ENCODE data around the gene NACC2.
"Not testable (repeated sequence)": the region's sequence is repeated elsewhere in the genome, so short reads cannot be mapped to it uniquely, and the experiment has no call there.

Gene NACC2

DNA sequence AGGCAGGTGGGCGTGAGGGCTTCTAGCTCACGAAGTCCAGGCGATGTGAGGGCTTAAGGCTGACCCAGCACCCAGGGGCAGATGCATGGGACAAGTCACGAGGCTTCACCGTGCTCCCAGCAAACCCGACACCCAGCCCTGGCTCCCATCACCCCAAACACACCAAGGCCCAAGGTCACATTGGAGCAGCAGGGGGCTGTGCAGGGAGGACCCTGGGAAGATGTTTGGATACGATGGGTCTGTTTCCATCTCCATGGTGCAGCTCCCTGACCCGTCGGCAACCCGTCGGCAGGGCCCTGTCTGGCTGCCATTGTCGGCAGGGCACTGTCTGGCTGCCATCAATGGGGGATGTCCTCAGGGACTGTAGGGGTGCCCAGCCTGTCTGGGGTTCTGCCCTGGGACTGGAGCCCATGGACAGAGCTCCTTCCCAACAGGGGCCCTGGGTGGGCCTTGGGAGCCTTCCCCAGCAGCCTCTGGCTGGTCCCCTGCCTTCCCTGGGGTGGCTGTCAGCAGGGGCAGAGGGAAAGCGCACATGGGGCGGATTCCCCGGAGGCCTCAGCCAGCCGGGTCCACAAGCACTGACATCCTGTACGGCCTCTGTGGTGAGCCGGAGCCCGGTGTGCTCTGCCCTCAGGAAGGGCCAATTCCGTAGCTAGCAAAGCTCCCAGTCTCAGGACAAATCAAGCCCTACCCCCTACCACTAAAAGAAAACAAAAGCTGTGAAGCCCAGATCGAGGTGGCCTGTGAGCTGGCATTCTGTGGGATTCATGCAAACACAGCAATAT lies 47.1 kb downstream of the NACC2 start:
- no peak for DNase-seq (ENCODE audit: low spot score)

GRCh38 chr9:136047076-136047774 lies 47.9 kb downstream of the NACC2 start:
- no peak for DNase-seq (ENCODE audit: low spot score)

- DNase-seq (ENCODE audit: low spot score): no peak
Observed at GRCh38 chr9:136046554-136046920, 48.6 kb downstream of the NACC2 start.

DNA sequence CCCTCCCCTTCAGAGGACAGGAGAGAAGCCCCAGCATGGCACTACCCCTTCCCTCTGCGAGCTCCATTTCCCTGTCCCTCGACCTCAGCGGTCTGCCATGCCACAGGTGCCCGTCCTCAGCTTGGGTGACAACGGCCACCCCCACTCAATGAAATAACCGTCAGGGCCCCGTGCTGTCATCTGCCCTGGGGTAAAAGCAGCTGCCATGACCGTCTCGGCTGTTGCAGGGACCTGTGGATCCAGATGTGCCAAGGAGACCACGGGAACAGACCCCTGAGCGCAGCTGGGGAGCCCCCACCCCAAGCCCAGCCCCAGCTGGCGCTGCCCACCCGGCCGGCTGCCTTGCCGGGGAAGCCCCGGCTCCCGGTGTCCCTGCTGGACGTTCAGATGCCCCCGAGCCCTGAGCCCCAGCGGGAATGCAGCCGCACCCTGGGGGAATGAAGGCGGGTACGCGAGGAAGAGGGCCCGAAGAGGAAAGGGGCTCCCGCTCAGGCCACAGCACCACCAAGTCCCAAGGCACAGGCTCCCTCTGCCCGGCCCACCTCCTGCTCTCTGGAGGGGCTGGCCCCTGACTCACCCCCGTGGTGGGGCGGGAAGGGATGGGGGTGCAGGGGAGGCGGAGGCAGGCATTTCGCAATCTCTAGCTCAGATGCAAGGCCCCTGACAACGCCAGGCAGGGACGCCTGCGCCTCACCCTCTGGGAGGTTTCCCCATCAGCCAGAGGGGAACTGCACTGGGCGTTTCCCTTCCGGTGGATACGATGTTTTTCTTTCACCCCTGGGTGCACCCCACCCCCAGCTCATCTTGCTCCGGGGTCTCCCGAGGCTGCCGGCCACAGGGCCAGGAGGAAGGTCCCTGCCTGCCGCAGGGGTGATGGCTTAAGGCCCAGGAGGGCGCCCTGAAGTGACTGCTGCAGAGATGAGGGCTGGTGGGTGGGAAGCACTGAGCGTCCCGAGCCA lies 49.2 kb downstream of the NACC2 start:
- no peak for DNase-seq (ENCODE audit: low spot score)

DNA sequence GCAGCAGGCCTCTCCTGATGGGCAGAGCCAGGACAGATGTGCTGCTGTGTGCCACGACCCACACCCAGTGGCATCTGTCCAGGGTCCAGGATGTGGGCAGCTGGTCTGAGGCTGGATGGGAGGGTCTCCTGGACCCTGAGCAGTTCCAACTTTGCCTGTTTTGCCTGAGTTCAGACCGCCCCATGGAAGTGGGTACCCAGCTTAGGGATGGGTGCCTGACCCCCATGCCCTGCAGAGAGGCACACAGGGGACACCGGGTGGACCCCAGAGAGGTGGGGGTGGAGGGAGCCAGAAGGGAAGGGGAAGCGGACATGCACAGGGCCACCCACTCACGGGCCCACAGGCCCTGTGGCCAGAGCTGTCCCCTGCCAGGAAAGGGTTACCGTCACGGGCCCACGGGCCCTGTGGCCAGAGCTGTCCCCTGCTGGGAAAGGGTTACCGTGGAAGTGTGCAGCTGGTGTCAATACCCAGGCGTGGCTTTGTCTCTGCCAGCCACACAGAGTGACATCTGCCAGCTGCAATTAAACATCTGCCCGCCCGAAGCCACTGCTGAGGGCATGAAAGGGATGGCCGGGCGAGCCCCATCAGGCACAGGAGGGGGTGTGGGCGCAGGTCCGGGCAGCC lies 50.0 kb downstream of the NACC2 start:
- DNase-seq (ENCODE audit: low spot score): no peak

- no peak for DNase-seq (ENCODE audit: low spot score)
Observed at GRCh38 chr9:136044207-136044970, 50.7 kb downstream of the NACC2 start.

DNA sequence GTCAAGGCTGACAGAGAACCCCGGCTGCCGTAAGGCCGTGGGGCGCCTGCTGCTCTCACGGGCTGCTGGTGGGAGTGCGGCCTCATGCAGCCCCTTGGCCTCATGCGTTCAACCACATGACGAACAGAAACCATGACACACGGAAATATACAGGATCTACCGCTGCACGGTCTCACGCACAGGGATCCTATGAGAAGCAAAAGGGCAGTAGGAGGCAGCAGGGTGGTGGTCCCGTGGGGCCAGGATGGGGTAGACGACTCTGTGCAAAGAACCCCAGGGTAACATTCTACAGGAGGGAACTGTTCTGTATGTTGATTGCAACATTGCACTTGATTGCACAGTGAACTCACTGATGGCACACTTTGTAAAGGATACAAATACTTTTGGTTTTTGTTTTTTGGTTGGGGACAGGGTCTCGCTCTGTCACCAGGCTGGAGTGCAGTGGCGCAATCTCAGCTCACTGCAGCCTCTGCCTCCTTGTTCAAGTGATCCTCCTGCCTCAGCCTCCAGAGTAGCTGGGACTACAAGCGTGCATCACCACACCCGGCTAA lies 51.6 kb downstream of the NACC2 start:
- no peak for DNase-seq (ENCODE audit: low spot score)

DNA sequence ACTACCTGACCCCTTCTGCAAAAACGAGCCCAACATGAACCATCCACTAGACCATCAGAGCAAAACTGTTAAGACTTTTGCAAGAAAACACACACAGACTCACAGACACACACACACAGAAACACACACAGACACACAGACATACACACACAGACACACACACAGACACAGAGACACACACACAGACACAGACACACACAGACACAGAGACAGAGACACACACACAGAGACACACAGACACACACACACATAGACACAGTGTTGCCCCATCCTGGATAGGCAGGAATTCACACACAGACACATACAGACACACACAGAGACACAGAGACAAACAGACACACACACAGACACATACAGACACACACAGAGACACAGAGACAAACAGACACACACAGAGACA lies 52.5 kb downstream of the NACC2 start:
- no peak for DNase-seq (ENCODE audit: low spot score)

- not testable (repeated sequence) for DNase-seq (ENCODE audit: low spot score)
Observed at GRCh38 chr9:136040848-136041247, 54.2 kb downstream of the NACC2 start.

GRCh38 chr9:136039488-136039887 lies 55.6 kb downstream of the NACC2 start:
- no peak for DNase-seq (ENCODE audit: low spot score)

GRCh38 chr9:136036848-136037247 lies 58.2 kb downstream of the NACC2 start:
- no peak for DNase-seq (ENCODE audit: low spot score)

GRCh38 chr9:136036050-136036449 lies 59.0 kb downstream of the NACC2 start:
- no peak for DNase-seq (ENCODE audit: low spot score)

GRCh38 chr9:136031741-136032730 lies 63.1 kb downstream of the NACC2 start:
- DNase-seq (ENCODE audit: low spot score): no peak

- DNase-seq (ENCODE audit: low spot score): no peak
Observed at GRCh38 chr9:136031094-136031493, 64.0 kb downstream of the NACC2 start.

- DNase-seq (ENCODE audit: low spot score): no peak
Observed at GRCh38 chr9:136029556-136029955, 65.5 kb downstream of the NACC2 start.

DNA sequence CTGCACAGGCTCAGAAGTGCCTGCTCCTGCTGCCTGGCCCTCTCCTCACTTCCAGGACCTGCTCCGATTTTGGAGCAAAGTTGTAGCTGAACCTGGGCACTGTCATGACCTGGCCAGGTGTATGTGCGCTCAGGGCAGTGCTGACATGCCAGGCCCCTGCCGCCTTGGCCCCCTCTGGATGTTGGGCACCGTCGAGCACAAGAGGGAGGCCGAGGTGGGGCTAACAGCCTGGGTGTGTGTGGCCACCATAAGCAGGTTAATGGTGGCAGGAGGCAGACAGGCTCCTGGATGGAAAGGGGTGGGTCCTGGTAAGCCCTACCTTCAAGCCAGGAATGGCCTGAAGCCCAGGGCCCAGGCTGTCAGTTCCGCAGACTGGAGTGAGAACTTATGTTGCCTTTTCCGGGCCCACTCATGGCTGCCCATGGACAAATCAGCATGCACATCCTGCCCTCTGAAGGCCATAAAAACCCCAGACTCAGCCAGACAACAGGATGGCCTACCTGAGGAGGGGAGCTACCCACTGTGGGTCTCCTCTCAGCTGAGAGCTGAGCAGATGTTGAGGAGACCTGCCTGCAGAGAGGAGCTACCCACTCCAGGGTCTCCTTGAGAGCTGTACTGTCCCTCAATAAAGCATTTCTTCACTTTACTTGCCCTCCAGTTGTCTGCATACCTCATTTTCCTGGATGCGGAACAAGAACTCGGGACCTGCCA lies 66.2 kb downstream of the NACC2 start:
- no peak for DNase-seq (ENCODE audit: low spot score)

GRCh38 chr9:136026943-136027289 lies 68.2 kb downstream of the NACC2 start:
- DNase-seq (ENCODE audit: low spot score): not testable (repeated sequence)

GRCh38 chr9:136026266-136026942 lies 68.7 kb downstream of the NACC2 start:
- DNase-seq (ENCODE audit: low spot score): no peak
